H1 (cell line): Measurements from ENCODE around the gene DENND6B. TPM values are rescaled to one million over a fixed set of nuclear protein-coding genes. Genes with fewer than 3 reads are reported as not detected.

Source experiments
- CTCF ChIA-PET: fragments of 300-600 bp; sonication (Branson Sonifier 250); formaldehyde crosslinking; loops from one replicate; lab custom pipeline; 2021; ENCODE audit not compliant: partially characterized antibody; lab: Charles Lee
- POLR2A ChIA-PET: fragments of 300-600 bp; sonication (Branson Sonifier 250); formaldehyde crosslinking; loops from one replicate; lab custom pipeline; 2021; ENCODE audit warnings: inconsistent platforms; ENCODE audit not compliant: partially characterized antibody; lab: Charles Lee
- DNase-seq, 2 experiments: peaks; one replicate each; pipeline versions ENCODE4 v3.0.0 to v3.0.0-alpha.2; 2010 to 2022; ENCODE audit warnings: low spot score in 2 of 2, low read depth in 1 of 2, mixed read lengths in 1 of 2
- FAIRE-seq: peaks from 2 replicates; lab custom pipeline; 2011; peaks lifted over from hg19 to GRCh38; lab: Jason Lieb, UNC
- H2AFZ ChIP-seq: 2 replicates; pipeline ENCODE4 v1.8.1; 2012; ENCODE audit warnings: low read length, inconsistent platforms
- H2AK5ac ChIP-seq: 2 replicates; pipeline ENCODE4 v1.6.1; 2013; ENCODE audit warnings: low read depth, low read length
- H2BK120ac ChIP-seq: replicated peaks from 2 replicates; pipeline ENCODE3; 2013; ENCODE audit warnings: low read depth, low read length, inconsistent platforms
- H2BK12ac ChIP-seq: 2 replicates; pipeline ENCODE4 v1.6.1; 2013; ENCODE audit warnings: low read depth, low read length
- H2BK15ac ChIP-seq: 2 replicates; pipeline ENCODE4 v1.6.1; 2013; ENCODE audit warnings: low read length
- H2BK20ac ChIP-seq: 2 replicates; pipeline ENCODE4 v1.6.1; 2013; ENCODE audit warnings: low read length
- H2BK5ac ChIP-seq: 2 replicates; pipeline ENCODE4 v1.6.1; 2013; ENCODE audit warnings: low read depth, low read length
- H3K14ac ChIP-seq: 2 replicates; pipeline ENCODE4 v1.6.1; 2013; ENCODE audit warnings: inconsistent platforms; ENCODE audit not compliant: insufficient read length
- H3K18ac ChIP-seq: 2 replicates; pipeline ENCODE4 v1.6.1; 2013; ENCODE audit warnings: low read length; ENCODE audit errors: extremely low read depth
- H3K23ac ChIP-seq: 2 replicates; pipeline ENCODE4 v1.6.1; 2013; ENCODE audit warnings: inconsistent platforms; ENCODE audit not compliant: insufficient read length
- H3K23me2 ChIP-seq: 2 replicates; pipeline ENCODE4 v1.6.1; 2013; ENCODE audit warnings: low read depth, low read length
- H3K27ac ChIP-seq: 2 replicates; pipeline ENCODE4 v1.6.1; 2011; ENCODE audit warnings: low read depth, low read length, inconsistent platforms
- H3K27me3 ChIP-seq, 4 experiments: replicated peaks in 1 of 4; 1 replicate in 1 of 4; 2 replicates in 3 of 4; pipeline versions ENCODE4 v1.6.1 to v1.8.1; 2011 to 2013; ENCODE audit warnings: low read length in 3 of 4, mild to moderate bottlenecking in 3 of 4, inconsistent platforms in 2 of 4, mixed read lengths in 2 of 4, moderate library complexity in 1 of 4; ENCODE audit not compliant: control insufficient read depth in 3 of 4, insufficient read depth in 3 of 4; ENCODE audit errors: extremely low read depth in 1 of 4
- H3K36me3 ChIP-seq, 4 experiments: 2 replicates each; pipeline versions ENCODE4 v1.6.1 to v1.8.1; 2011 to 2013; ENCODE audit warnings: mild to moderate bottlenecking in 4 of 4, low read length in 3 of 4, moderate library complexity in 2 of 4, control low read depth in 1 of 4, inconsistent platforms in 1 of 4; ENCODE audit not compliant: insufficient read depth in 4 of 4, control insufficient read depth in 2 of 4
- H3K4ac ChIP-seq: replicated peaks from 2 replicates; pipeline ENCODE3; 2013; ENCODE audit warnings: low read length, low read depth, mixed read lengths, inconsistent platforms; ENCODE audit not compliant: insufficient read length
- H3K4me1 ChIP-seq, 4 experiments: replicated peaks in 1 of 4; 1 replicate in 1 of 4; 2 replicates in 3 of 4; pipeline versions ENCODE4 v1.6.1 to v1.8.1; 2011 to 2013; ENCODE audit warnings: low read length in 3 of 4, inconsistent platforms in 2 of 4, mixed read lengths in 1 of 4; ENCODE audit not compliant: insufficient read depth in 4 of 4, control insufficient read depth in 3 of 4
- H3K4me2 ChIP-seq, 2 experiments: 2 replicates each; pipeline versions ENCODE4 v1.6.1 to v1.8.1; 2011 to 2013; ENCODE audit warnings: low read depth in 2 of 2, low read length in 2 of 2, control low read depth in 1 of 2, inconsistent platforms in 1 of 2, mild to moderate bottlenecking in 1 of 2; ENCODE audit not compliant: insufficient read depth in 1 of 2
- H3K4me3 ChIP-seq, 4 experiments: fragments of 200-600, 300-600 bp in 1 of 4; sonication (generic), shearing (Covaris generic), sonication (Bioruptor Twin) in 1 of 4; 2 replicates each; pipeline versions ENCODE4 v1.5.1 to v1.8.1; 2011 to 2016; ENCODE audit warnings: low read length in 4 of 4, low read depth in 3 of 4, control low read depth in 2 of 4, inconsistent platforms in 2 of 4, mild to moderate bottlenecking in 2 of 4, mixed read lengths in 1 of 4, moderate library complexity in 1 of 4; ENCODE audit not compliant: insufficient read depth in 2 of 4; ENCODE audit errors: extremely low read depth in 1 of 4
- H3K56ac ChIP-seq: replicated peaks from 2 replicates; pipeline ENCODE3; 2013; ENCODE audit warnings: low read depth, mild to moderate bottlenecking, mixed read lengths, low read length, inconsistent platforms; ENCODE audit not compliant: insufficient read length
- H3K79me1 ChIP-seq: 2 replicates; pipeline ENCODE4 v1.6.1; 2013; ENCODE audit warnings: low read depth, low read length, control low read depth
- H3K79me2 ChIP-seq, 2 experiments: 2 replicates each; pipeline versions ENCODE4 v1.6.1 to v1.8.1; 2012 to 2013; ENCODE audit warnings: low read length in 2 of 2, mild to moderate bottlenecking in 2 of 2, inconsistent platforms in 1 of 2; ENCODE audit not compliant: insufficient read depth in 2 of 2, control insufficient read depth in 1 of 2
- H3K9ac ChIP-seq, 4 experiments: replicated peaks in 1 of 4; 1 replicate in 1 of 4; 2 replicates in 3 of 4; pipeline versions ENCODE4 v1.6.1 to v1.8.1; 2011 to 2013; ENCODE audit warnings: low read depth in 3 of 4, low read length in 3 of 4, control low read depth in 2 of 4, mild to moderate bottlenecking in 2 of 4, moderate library complexity in 2 of 4, inconsistent platforms in 1 of 4; ENCODE audit errors: extremely low read depth in 1 of 4
- H3K9me3 ChIP-seq, 2 experiments: 2 replicates each; pipeline versions ENCODE4 v1.6.1 to v1.8.1; 2012 to 2013; ENCODE audit warnings: mild to moderate bottlenecking in 2 of 2, moderate library complexity in 2 of 2, control low read depth in 1 of 2, inconsistent platforms in 1 of 2, low read depth in 1 of 2, low read length in 1 of 2, mixed read lengths in 1 of 2; ENCODE audit not compliant: insufficient read depth in 2 of 2
- H4K20me1 ChIP-seq, 2 experiments: replicated peaks in 1 of 2; 2 replicates each; pipeline versions ENCODE3 to v1.8.1; 2011 to 2013; ENCODE audit warnings: inconsistent platforms in 2 of 2, low read length in 2 of 2, mild to moderate bottlenecking in 1 of 2; ENCODE audit not compliant: insufficient read depth in 2 of 2, control insufficient read depth in 1 of 2
- H4K5ac ChIP-seq: 2 replicates; pipeline ENCODE4 v1.6.1; 2013; ENCODE audit warnings: low read length, low read depth, mixed read lengths, inconsistent platforms; ENCODE audit not compliant: insufficient read length
- H4K8ac ChIP-seq: 2 replicates; pipeline ENCODE4 v1.8.0; 2013; ENCODE audit warnings: mild to moderate bottlenecking, moderate library complexity, low read length, inconsistent platforms; ENCODE audit not compliant: insufficient read depth; ENCODE audit errors: extremely low read depth
- H4K91ac ChIP-seq: replicated peaks from 2 replicates; pipeline ENCODE3; 2013; ENCODE audit warnings: low read length, mixed read lengths, inconsistent platforms; ENCODE audit not compliant: insufficient read length
- CTBP2 ChIP-seq: IDR thresholded peaks from 2 replicates; pipeline ENCODE4 v1.7.0; 2011; ENCODE audit warnings: borderline replicate concordance, mild to moderate bottlenecking, moderate library complexity, mixed read lengths, low read length; ENCODE audit not compliant: insufficient read depth, insufficient read length
- NANOG ChIP-seq: IDR thresholded peaks from 2 replicates; pipeline ENCODE4 v1.6.1; 2011; ENCODE audit warnings: low read length, low read depth, mild to moderate bottlenecking, inconsistent platforms; ENCODE audit not compliant: insufficient read depth, poor library complexity, severe bottlenecking
- WGBS, 2 experiments: shearing (Covaris generic) in 1 of 2; methylation state at CpG; one replicate each; pipeline versions ENCODE4 v1.1.6 to v1.1.7; 2013 to 2015; ENCODE audit warnings: low lambda C conversion rate in 2 of 2, mixed read lengths in 2 of 2, inconsistent platforms in 1 of 2, low coverage in 1 of 2, missing lambda C conversion rate in 1 of 2; ENCODE audit not compliant: insufficient replicate concordance in 2 of 2, insufficient coverage in 1 of 2, insufficient read length in 1 of 2; ENCODE audit errors: extremely low coverage in 1 of 2, missing lambda C conversion rate in 1 of 2; 5-methylcytosine and 5-hydroxymethylcytosine counted together
- polyA plus RNA-seq, 7 experiments: library from polyadenylated mRNA; depleted of rRNA in 3 of 7; stranded (reverse) in 5 of 7; unstranded in 2 of 7; fragments of >200 nt in 5 of 7; fragments of 200-250 nt in 2 of 7; gene quantifications; 1 replicate in 5 of 7; 2 replicates in 1 of 7; 4 replicates in 1 of 7; pipeline versions ENCODE4 v1.2.1 to v1.2.3, GENCODE V29; 2011 to 2013; ENCODE audit warnings: missing spikeins in 2 of 7, mixed read lengths in 2 of 7
- total RNA-seq: library from RNA; stranded (reverse); fragmentation: NEBNext Ultra II Directional; extraction: Animal tissue kit (Norgen Biotek cat#: 25700); gene quantifications from 2 replicates; pipeline ENCODE4 v1.2.1, GENCODE V29; 2021

The DENND6B gene
- total and polyA plus RNA-seq, 2 of the 8 experiments (the other 6 are each of a cell fraction or from before 2014, with no cell fraction given): 1.1 to 1.9 TPM

- no peak overlapping the region for H3K27ac ChIP-seq
- H2BK15ac ChIP-seq: no peak overlapping the region
- no peaks in the 10 kb centered on the region; a peak in 2 of 7 replicates for H3K27me3 ChIP-seq
- no peaks in the 10 kb centered on the region for H3K36me3 ChIP-seq
- peaks cover 3 to 36% (median 21%) of the 10 kb centered on the region in 4 experiments for H3K4me1 ChIP-seq
- no peak overlapping the region for H2AK5ac ChIP-seq
- no peak for TF ChIP-seq CTBP2
- no peak for TF ChIP-seq NANOG
- H4K20me1 ChIP-seq: peaks cover 6 to 21% of the 10 kb centered on the region in 2 experiments
- H3K79me1 ChIP-seq: peaks cover 4% of the 10 kb centered on the region
- no peak overlapping the region for H2AFZ ChIP-seq
- H3K4ac ChIP-seq: peak overlapping the region; percentile 66
- no peak overlapping the region for H3K23ac ChIP-seq
- no peak overlapping the region for H3K9ac ChIP-seq
- peaks cover 0 to 8% of the 10 kb centered on the region in 2 experiments; a peak in 2 of 4 replicates for H3K79me2 ChIP-seq
- no peak for FAIRE-seq
- no peak overlapping the region for H2BK120ac ChIP-seq
- CTCF ChIA-PET: interaction anchor here (2.4 to 3.2 kb wide), 3 partner anchors 9 to 33 kb away, joined by 7 to 15 read pairs (median 12); no protein-coding TSS in a partner anchor
- H4K8ac ChIP-seq: peak overlapping the region; percentile 53
- H3K4me3 ChIP-seq: peak overlapping the region; percentile 64 to 70 (median 66); a peak in 6 of 8 replicates
- no peak overlapping the region; the same call in 1 of the 2 replicates for H2BK5ac ChIP-seq
- H3K56ac ChIP-seq: no peak overlapping the region
- no peak for DNase-seq
- no peak overlapping the region for H4K5ac ChIP-seq
- POLR2A ChIA-PET: interaction anchor here (1.6 to 2.2 kb wide), 2 partner anchors 12 to 20 kb away, joined by 5 to 16 read pairs; no protein-coding TSS in a partner anchor
- peak overlapping the region; percentile 44 for H4K91ac ChIP-seq
- peak overlapping the region; percentile 53 to 80 for H3K4me2 ChIP-seq
- H3K9me3 ChIP-seq: no peaks in the 10 kb centered on the region; a peak in 1 of 4 replicates
- H2BK12ac ChIP-seq: peak overlapping the region; percentile 84; the same call in 1 of the 2 replicates
- 43% methylated on average over 16 of the region's 21 CpGs; no CpG with 5 or more reads in 1 of the 2 experiments for WGBS, 2 experiments
- H2BK20ac ChIP-seq: 0 out of 2 replicates have a peak overlapping the region, but pooled peaks have one; percentile 72
- no peak overlapping the region for H3K14ac ChIP-seq
- H3K18ac ChIP-seq: peak overlapping the region; percentile 71
- H3K23me2 ChIP-seq: peaks cover 2% of the 10 kb centered on the region; the same call in 1 of the 2 replicates
Measured at GRCh38 chr22:50305923-50306566, 20.8 kb downstream of the DENND6B start.
